GM21717 (cell line): Measurements from ENCODE around the gene HOXD11.

ENCODE experiments used
- ATAC-seq: cut with Tn5 transposase; IDR thresholded peaks from one replicate; pipeline ENCODE4 v1.9.1; 2021; ENCODE audit warnings: mild to moderate bottlenecking, moderate library complexity; ENCODE audit not compliant: unreplicated experiment

Gene HOXD11

DNA sequence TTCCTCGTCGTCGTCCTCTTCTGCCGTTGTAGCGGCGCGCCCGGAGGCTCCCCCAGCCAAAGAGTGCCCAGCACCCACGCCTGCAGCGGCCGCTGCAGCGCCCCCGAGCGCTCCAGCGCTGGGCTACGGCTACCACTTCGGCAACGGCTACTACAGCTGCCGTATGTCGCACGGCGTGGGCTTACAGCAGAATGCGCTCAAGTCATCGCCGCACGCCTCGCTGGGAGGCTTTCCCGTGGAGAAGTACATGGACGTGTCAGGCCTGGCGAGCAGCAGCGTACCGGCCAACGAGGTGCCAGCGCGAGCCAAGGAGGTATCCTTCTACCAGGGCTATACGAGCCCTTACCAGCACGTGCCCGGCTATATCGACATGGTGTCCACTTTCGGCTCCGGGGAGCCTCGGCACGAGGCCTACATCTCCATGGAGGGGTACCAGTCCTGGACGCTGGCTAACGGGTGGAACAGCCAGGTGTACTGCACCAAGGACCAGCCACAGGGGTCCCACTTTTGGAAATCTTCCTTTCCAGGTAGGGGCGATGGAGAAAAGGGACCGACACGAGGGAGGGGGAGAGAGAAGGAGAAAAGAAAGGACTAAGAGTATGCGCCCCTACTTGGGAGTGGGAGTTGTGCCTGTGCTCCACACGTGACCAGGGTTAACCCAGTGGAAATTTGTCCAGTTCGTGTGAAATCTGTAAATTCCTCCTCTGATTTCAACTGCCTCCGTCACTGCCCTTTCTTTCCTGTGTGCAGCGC lies 13.8 kb upstream of the HOXD11 start:
- ATAC-seq, result no peak

DNA sequence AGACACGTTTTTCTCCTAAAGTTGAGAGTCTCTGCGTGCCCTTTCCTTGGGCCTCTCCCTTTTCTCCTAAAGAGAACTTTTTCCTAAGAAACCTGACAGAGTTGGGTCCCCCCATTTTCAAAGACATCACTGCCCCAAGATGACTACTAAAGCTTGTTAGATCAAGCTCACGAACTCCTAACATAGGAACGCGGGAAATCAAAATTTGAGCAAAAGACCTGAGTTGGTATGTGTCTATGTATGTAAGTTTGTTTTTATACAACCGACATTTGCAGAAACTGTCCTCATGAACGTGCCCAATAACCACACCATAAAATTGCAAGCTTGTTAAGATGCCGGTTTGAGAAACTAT lies 13.2 kb upstream of the HOXD11 start:
- ATAC-seq, result no peak

DNA sequence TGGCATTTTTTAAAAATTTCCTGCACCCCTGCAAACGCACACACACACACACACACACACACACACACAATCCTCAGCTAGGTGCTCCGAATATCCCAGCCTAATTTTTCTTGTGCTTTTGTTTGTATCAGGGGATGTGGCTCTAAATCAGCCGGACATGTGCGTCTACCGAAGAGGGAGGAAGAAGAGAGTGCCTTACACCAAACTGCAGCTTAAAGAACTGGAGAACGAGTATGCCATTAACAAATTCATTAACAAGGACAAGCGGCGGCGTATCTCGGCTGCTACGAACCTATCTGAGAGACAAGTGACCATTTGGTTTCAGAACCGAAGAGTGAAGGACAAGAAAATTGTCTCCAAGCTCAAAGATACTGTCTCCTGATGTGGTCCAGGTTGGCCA lies 12.7 kb upstream of the HOXD11 start:
- no peak for ATAC-seq

DNA sequence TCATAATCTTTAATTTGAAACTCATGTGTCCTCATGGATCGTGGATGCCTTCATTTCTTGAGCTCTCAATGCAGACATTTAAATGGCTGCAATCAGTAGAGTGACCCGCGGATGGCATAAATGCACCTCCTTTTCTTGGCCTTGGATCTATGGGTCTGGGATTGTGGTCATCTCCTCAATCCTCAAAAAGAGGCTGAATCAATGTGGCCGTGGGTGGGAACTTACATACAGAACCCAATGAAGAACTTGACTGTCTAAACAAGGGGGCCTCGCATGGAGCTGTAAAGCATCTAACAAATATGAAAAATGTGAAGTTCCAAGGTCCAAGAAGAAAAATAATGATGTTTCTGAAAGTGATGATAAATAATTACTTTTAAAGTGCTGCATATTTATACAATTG lies 11.7 kb upstream of the HOXD11 start:
- ATAC-seq, result no peak

DNA sequence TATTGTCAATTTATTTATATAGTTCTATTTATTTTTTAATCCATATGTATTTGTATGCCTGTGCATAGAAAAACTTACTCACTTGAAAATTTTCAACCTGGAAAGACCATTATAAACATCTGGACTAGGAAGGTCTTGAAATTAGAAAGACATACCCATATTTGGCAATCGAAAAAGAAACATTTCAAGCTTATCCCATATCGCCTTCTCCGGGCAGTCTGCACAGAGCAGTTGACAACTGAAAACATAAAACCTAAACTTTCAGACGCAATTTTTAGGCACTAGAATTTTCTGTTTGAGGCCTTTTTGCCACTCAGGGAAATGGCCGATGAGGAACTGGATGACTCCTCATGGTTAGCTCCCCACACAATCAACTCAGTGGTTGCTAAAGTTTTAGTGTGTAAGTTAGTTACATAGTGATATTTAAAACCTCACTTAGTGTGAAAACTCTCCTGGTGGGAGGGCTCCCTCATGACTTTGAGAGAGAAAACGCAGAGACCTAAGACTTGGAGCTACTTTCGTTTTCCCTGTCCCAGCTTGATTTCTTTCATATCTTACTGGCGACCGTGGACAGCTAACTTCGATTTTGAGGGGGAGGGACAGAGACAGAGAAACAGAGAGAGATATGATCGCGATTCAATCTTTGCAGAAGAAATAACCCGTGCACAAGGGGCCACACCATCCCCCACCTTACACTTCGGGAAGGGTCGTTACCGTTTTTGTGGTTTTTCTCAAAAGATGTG lies 10.7 kb upstream of the HOXD11 start:
- ATAC-seq, result no peak

DNA sequence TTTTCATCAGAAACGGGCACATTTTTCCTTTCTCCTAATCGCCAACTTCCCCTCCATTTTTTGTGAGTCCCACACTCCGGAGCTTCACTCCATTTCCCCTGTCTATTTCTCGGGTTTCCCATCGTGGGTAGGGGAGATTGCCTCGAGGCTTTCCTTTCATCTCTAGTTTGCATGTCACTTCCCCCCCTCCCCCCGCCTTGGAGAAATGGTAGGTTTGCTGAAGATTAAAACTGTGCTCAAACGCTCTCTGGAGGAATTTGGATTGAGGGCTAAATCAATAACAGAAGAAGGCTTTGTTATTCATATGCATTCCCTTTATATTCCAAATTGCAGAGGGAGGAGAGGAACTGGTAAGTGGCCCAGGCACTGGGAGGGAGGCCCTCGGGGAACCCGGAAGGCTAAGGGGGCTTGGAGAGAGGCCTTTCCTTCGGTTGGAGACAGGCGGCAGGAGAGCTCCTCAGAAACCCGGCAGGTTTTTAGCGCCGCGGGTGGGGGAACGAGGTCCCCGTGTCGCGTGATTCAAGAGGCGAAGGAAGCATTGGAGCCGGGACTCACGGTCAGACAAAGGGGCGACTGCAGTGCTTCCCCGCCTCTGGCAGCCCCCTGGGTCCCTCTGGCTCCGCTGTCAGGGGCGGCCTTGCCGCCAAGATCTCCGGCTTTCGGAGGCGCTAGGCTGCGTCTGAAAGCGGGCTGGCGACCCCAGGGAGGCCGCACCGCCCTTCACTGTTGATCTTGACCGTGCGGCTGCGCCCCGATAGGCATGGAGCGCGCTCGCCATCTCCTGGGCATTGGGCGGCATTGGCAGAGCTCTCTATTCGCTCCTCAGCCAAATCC lies 9.9 kb upstream of the HOXD11 start:
- ATAC-seq, result peak; percentile 91

DNA sequence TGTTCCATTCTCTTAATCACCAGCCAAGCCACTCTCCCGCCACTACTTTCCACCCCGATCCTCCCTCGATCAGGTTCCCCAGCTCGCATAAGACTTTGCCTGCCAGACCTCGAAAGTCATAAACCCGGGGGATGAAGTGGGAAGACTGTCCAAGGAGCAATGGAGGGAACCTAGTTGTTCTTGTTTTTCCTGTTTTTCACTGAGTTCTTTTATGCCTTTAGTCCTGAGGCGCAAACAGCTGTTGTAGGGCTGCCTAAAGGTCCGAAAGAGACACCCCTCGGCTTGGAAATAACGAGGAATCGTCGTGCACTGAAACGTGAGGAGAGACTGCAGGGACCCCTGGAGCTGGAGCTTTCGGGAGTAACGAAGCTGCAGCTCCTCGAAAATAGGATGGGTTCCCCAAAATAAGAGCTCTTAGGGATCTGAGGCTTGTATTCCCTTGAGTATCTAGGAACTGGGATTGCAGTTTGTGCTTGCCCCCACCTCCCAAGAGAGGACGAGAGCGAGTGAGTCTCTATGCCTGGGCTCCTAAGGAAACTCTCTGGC lies 9.2 kb upstream of the HOXD11 start:
- no peak for ATAC-seq

DNA sequence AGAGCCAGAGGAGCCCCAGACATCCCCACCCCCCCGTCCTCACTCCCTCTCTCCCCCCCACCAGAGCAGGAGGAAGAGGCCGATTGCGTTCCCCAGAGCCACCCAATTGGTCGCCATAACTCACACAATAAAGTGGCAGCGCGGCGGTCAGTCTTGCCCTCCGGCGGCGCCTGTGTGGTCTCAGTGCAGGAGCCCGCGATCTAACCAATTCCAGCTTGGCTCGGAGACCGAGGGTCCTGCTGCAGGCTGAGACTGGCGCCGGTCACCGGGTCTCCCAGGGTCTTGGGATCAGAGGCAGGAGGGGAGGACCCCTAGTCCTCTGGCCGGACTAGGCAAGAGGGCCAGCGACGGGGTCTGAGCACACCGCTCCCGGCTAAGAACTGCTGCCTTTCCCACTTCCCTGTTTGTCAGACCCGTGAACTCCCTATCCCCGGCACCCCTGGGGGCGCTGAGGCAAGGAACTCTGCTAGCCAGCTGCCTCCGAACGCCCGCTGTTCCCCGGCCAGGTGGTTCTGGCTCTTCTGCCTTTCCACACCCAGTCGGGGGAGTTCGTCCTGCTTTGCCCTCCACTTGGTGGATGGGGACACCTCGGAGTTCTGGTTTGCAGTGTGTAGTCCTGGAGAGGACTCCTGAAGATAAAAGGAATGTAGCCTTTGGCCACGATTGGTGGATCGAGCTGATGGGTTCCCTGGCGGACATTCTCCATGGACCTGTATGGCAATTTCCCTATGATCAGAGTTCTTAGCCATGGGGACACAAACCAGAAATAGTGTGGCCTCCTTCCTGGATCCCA lies 8.5 kb upstream of the HOXD11 start:
- no peak for ATAC-seq

DNA sequence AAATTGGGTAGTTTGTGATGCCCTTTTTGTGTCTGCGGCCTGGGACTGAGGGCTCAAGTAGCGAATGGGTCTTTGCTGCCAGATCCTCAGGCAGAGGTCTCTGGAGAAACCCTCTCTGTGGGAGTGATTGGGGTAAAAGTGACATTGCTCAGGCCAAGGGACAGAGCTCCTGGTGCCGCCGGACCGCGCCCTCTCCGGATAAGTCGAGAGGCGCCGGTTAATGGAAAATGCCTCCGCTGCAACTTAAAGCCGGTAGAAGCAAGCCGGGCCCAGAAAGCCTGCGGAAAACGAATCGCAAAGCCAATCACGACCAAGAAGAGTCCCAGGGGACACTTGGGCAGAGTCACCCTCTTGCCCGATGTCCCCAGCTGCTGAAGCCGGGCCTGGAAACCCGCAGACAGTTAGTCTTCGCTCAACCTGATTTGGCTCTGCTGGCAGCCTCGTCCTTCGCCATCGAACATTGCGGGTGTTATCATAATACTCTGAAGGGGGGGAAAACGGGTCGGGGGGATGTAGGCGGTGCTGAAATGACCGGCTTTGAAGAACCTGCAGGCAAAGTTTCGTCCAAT lies 7.8 kb upstream of the HOXD11 start:
- no peak for ATAC-seq

DNA sequence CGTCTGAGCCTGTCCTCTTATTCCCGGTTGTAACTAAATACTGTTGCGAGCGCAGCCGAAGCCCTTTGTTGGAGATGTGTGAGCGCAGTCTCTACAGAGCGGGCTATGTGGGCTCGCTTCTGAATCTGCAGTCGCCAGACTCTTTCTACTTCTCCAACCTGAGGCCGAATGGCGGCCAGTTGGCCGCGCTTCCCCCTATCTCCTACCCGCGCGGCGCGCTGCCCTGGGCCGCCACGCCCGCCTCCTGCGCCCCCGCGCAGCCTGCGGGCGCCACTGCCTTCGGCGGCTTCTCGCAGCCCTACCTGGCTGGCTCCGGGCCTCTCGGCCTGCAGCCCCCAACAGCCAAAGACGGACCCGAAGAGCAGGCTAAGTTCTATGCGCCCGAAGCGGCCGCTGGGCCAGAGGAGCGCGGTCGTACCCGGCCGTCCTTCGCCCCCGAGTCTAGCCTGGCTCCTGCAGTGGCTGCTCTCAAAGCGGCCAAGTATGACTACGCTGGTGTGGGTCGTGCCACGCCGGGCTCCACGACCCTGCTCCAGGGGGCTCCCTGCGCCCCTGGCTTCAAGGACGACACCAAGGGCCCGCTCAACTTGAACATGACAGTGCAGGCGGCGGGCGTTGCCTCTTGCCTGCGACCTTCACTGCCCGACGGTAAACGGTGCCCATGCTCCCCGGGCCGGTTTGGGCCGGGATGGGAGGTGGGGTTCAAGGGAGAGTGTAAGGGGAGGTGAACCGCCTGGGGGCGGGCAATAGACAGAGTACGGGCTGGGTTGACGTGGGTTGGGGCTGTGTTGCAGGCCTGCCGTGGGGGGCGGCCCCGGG lies 7.1 kb upstream of the HOXD11 start, which contains the start of gene HOXD12:
TSS of gene HOXD12 (plus strand) at position 68 of the 819 bp plus-strand sequence. CDS start at position 75, 7 bp downstream.
- no peak for ATAC-seq

DNA sequence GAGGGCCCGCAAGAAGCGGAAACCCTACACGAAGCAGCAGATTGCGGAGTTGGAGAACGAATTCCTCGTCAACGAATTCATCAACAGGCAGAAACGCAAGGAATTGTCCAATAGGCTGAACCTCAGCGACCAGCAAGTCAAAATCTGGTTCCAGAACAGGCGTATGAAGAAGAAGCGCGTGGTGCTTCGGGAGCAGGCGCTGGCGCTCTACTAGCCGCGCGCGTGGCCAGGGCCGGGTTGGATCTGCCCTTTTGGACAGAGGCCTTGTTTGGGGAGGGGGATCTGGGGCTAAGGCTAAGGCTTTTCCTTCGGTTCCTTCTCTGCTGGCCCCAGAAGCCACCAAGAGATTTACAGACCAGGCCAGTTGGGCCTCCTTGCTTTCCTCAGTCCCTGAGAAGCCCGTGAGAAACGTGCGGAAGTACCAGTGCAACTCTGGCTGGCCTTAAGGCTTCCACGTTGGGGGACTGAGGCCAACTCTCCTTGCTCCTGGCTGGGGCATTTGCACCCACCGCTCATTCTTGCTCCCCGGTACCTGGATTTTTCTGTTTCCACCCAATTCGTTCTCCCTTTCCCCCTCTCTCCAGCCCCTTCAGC lies 6.4 kb upstream of the HOXD11 start:
- ATAC-seq, result no peak

DNA sequence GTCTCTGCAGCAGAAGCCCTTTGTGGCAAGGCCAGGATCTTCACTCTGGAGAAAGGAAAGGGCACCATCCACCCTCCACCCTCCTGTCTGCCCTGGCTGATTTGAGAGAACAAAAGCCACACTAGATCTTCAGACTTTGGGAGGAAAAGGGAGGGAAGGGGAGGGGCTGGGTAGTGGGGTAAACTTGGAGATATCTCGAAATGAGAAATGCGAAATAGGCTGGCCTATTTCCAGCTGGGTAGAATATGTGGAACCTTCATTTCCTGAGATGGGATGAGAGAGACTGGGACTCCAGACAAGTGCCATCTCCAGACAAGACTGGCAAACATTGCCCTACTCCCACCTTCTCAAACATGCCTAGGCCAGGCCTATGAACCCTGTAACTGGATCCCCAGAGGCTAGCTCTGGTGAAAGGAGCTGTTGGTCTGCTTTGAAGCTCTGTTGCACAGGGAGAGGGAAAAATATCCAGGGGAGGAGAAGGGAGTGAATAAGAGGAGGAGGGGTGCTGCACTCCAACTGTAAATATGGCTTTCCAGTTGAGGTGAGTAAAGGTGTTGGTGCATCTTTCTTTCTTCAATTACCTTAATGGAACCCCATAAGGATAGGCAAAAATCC lies 5.8 kb upstream of the HOXD11 start:
- no peak for ATAC-seq

DNA sequence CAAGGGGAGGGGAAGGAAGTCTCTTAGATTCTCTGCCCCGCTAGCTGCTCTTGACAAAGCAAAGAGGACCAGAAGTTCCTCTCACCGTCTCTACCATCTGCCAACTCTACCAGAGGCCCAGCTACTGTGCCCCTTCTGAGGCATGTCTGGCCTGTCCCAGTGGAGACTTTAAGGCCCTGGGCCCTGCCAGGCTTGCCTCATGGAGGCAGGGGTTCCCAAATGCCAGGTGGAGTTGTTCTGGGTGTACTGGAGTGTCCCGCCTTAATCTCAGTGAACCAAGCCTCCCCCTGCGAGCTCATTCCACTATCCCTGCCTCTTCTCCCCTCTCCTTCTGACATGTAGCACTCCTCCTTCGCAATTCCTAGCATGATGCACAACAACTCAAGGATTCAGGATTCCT lies 5.2 kb upstream of the HOXD11 start:
- no peak for ATAC-seq

DNA sequence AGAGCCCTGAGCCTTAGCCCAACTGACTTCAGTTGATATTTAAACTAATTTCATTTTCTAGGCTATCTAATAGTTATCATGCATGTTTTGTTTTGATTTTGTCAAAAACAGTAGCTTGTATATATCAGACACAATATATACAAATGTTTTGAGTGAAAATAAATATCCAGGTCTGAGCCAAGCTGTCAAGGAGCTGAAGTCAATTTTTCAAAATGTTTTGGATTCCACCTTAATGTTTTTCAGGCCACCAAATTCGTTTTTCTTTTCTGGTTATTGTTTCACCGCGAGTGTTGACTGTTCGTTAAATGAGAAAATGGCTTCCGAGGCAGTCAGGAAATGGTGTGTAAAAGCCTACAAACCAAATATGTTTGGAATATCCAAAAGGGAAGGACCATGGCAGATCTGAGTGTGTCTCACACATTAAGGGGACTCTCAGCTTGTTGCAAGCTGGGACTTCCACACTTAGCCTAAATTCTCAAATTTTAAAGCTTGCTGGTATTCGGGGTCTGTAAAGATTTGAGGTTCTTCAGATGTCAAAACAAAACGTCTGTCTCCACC lies 4.7 kb upstream of the HOXD11 start:
- ATAC-seq, result no peak

DNA sequence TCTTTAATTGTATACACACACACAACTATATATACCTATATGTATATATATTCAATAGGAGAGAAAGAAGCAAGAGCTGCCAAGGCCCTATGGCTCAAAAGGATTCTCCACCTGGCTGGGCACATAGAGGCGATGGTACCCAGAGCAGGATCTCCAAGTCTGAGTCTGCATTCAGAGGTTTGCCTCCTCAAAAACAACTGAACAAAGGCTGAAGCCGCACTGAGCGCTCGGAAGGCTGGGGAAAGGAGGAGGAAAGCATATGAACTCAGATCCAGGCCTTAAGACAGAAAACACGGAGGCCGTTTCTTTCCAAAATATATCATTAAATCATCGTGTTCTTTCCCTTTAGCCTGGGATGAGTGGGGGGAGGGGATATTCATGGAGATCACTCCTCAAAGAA lies 3.9 kb upstream of the HOXD11 start:
- ATAC-seq, result no peak

DNA sequence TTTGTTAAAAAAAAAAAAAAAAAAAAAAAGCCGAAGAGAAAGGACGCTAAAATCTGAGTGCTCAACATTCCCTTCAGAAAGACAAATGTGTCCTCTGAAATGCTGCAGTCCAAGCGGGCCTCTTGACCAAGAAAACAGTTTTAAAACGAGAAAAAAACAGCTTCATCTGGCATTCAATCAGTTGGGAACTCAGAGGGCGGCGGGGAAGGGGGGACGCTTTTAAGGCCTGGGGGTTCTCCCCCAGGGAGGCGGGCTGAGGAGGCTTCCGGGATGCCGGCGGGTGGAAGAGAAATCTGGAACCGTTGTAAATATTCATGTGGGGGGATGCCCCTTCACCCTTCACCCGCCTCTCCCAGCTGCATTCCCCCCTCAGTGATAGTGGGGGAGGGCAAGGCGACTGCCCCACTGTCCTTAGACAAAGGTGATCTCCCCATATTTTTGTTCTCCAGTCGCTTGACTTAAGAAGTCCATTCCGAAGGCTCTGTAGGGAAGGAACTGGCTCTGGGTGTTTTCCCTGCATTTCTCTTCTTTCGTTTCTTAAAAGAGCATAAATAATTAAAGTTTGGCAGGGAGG lies 3.3 kb upstream of the HOXD11 start:
- ATAC-seq, result no peak

DNA sequence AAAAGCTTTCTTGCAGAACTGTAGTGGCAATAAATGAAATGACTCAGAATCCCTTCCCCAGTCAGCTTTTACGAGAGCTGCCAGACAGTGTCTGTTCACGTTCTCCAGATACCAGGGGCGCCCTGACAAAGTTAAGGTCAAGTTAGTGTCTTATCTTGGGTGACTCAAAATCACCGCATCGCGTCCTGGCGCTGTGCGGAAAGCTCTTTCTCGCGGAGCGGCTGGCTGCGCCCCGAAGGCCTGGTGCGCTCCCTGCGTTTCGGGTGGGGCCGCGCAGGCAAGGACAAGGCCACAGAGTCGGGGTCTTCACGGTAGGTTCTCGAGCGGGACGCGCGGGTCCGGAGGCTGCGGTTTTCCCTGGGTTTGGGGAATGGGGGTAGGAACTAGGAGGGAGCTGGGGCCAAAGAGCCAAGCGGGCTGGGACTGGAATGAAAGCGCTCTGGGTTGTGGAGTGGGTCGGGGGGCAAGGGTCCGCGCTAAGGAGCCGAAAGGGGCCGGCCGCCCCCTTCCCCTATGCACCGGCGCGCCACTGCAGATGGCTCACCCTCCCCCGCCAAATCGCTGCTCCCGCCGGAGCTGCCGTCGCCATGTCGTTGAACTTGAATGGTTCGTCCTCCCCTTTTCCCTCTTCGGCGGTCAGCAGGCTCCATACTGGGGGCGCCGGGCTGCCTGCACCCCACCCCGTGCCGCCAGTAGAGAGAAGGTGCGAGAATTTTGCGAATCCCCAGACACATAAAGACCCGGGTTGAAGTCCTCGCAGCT lies 2.6 kb upstream of the HOXD11 start:
- no peak for ATAC-seq
